HAP-1 (cell line): ENCODE results near the gene ELOB.

Source experiments
- DNase-seq, 2 experiments: peaks; one replicate each; pipeline ENCODE4 v3.0.0-alpha.2; 2016 to 2020; ENCODE audit warnings: low spot score in 2 of 2
- H3K27me3 ChIP-seq: fragments of 250-450 bp; sonication (Bioruptor Pico); 2 replicates; pipeline ENCODE4 v1.5.1; 2020; ENCODE audit warnings: low read depth, mild to moderate bottlenecking, moderate library complexity
- H3K36me3 ChIP-seq: fragments of 250-450 bp; sonication (Bioruptor Pico); replicated peaks from 2 replicates; pipeline ENCODE4 v1.5.1; 2020; ENCODE audit warnings: mild to moderate bottlenecking
- H3K4me1 ChIP-seq: fragments of 250-450 bp; sonication (Bioruptor Pico); 2 replicates; pipeline ENCODE4 v1.5.1; 2020; ENCODE audit warnings: mild to moderate bottlenecking
- H3K4me3 ChIP-seq: fragments of 250-450 bp; sonication (Bioruptor Pico); 2 replicates; pipeline ENCODE4 v1.5.1; 2020; ENCODE audit warnings: mild to moderate bottlenecking, moderate library complexity
- H3K9me3 ChIP-seq: fragments of 250-450 bp; sonication (Bioruptor Pico); 2 replicates; pipeline ENCODE4 v1.5.1; 2020; ENCODE audit warnings: mild to moderate bottlenecking, moderate library complexity
- in situ Hi-C: fragments of 300-500 bp; cut with MboI; formaldehyde crosslinking; loops from 3 replicates; pipeline ENCODE4 v1.14.3; 2020; ENCODE audit warnings: low sequenced_read_pairs, inconsistent platforms, mixed read lengths

The ELOB gene

GRCh38 chr16:2774161-2774891 lies 2.8 kb downstream of the ELOB start:
- Histone ChIP-seq H3K4me3 (no peak overlapping the region), H3K9me3 (no peaks in the 10 kb centered on the region), H3K4me1 (peaks cover 10% of the 10 kb centered on the region), H3K27me3 (no peaks in the 10 kb centered on the region), H3K36me3 (peaks cover 63% of the 10 kb centered on the region)
- in situ Hi-C loops, result no loop called here
- DNase-seq, result no peak

DNA sequence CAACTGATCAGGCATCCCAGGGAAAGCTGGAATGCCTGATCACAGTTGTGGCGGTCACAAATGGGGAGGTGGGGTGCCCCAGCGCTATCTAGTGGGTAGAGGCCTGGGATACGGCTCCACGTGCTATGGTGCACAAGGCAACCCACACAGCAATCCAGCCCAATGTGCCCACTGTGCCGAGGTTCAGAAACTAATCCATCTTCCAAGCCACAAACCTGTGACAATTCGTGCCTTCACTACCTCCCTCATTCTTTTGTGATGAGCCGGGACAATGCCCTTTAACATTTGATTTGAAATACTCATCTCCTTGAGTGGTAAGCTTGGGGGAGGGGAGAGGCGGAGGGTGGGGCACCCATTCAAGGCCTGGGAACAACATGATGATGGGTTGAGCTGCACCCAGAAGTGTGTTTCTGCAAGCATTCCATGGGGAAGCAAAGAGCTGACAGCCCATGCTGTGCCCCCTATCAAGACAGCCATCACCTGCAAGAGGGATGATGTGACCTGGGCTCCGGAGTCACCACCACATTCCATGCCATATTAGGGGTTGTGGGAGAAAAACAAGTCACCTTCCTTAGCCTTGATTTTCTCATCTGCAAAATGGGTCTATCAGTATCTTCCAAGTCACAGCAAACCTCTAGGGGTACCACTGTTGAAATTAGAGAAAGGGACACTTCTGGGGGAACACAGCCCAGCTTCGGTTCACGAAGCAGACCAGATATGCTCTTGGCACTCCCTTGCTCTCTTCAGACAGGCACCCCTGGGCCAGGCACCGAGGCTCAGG lies 3.7 kb downstream of the ELOB start:
- peaks cover 7% of the 10 kb centered on the region for H3K4me1 ChIP-seq
- no peak for DNase-seq
- peaks cover 72% of the 10 kb centered on the region for H3K36me3 ChIP-seq
- no peaks in the 10 kb centered on the region for H3K27me3 ChIP-seq
- no peaks in the 10 kb centered on the region for H3K9me3 ChIP-seq
- H3K4me3 ChIP-seq, result no peak overlapping the region
- in situ Hi-C loops, result no loop called here

DNA sequence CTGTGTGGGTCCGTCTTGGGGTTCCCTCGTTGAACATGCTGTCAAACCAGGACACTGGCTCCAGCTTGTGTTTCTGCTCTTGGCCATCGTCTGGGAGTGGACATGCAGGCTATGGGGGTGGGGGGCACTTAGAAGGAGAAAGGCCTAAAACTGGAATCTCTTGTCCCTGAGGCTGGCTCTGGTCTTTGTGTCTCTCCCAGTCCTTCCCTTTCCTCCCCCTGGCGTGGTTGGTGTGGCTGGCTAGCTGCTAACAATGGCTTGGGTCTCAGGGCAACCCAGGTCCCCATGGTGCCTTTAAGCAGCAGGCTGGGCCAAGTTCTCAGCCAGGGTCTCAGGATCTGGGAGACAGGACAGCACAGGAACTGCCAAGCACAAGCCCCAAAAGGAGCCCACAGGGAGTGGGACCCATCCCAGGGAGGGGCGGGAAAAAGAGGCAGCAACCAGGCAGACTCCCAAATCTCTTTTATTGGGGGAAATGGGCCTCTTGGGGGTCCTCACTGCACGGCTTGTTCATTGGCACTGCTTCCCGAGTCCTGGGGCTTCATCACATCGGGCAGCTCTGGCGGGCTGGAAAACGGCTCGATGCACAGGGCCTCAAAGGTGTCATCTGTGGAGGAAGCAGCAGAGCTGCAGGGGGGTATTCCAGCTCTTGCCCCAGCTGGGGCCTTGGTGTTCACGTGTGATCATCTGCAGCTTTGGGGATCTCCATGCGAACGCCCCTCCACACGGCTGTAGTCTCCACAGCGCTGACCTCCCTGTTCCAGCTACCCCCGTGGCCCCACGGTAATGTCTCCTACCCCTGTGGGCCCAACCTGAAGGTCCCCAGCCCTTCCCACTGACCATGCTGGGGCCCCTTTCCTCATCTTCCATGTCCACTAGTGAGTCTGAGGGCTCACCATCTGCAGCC lies 5.3 kb downstream of the ELOB start:
- Histone ChIP-seq H3K4me3 (no peak overlapping the region), H3K9me3 (no peaks in the 10 kb centered on the region), H3K4me1 (peaks cover 3% of the 10 kb centered on the region; the same call in 1 of the 2 replicates), H3K27me3 (no peaks in the 10 kb centered on the region), H3K36me3 (peaks cover 84% of the 10 kb centered on the region)
- in situ Hi-C loops, result no loop called here
- no peak for DNase-seq

- no peaks in the 10 kb centered on the region for H3K4me1 ChIP-seq
- DNase-seq, result peak in 1 of 2 experiments; percentile 37
- in situ Hi-C loops, result no loop called here
- H3K9me3 ChIP-seq, result no peaks in the 10 kb centered on the region
- no peak overlapping the region for H3K4me3 ChIP-seq
- no peaks in the 10 kb centered on the region for H3K27me3 ChIP-seq
- H3K36me3 ChIP-seq, result peaks cover 97% of the 10 kb centered on the region
Observed at GRCh38 chr16:2770057-2770951, 6.8 kb downstream of the ELOB start.

DNA sequence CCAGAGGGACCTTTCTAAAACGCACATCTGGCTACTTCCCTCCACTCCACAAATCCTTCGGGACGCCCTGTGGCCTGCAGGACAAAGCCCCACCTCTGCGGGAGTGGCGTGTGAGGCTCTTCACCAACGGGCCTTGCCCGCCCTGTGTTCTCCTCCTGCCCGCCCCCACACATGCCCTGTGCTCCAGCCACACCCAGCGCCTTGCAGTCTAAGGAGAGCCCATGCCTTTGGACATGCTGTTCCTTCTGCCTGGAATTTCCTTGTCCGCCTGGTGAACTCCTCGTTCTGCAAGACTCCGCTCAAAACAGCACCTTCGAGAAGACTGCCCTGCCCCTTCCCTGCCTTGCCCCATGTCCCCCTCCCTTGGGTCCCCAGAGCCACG lies 7.4 kb downstream of the ELOB start:
- Histone ChIP-seq H3K36me3 (peaks cover 97% of the 10 kb centered on the region), H3K4me3 (no peak overlapping the region), H3K4me1 (no peaks in the 10 kb centered on the region), H3K27me3 (no peaks in the 10 kb centered on the region), H3K9me3 (no peaks in the 10 kb centered on the region)
- no peak for DNase-seq
- in situ Hi-C loops, result no loop called here

GRCh38 chr16:2769100-2769529 lies 8.0 kb downstream of the ELOB start:
- Histone ChIP-seq H3K9me3 (no peaks in the 10 kb centered on the region), H3K27me3 (no peaks in the 10 kb centered on the region), H3K4me1 (no peaks in the 10 kb centered on the region), H3K4me3 (no peak overlapping the region), H3K36me3 (peaks cover 97% of the 10 kb centered on the region)
- in situ Hi-C loops, result no loop called here
- no peak for DNase-seq

DNA sequence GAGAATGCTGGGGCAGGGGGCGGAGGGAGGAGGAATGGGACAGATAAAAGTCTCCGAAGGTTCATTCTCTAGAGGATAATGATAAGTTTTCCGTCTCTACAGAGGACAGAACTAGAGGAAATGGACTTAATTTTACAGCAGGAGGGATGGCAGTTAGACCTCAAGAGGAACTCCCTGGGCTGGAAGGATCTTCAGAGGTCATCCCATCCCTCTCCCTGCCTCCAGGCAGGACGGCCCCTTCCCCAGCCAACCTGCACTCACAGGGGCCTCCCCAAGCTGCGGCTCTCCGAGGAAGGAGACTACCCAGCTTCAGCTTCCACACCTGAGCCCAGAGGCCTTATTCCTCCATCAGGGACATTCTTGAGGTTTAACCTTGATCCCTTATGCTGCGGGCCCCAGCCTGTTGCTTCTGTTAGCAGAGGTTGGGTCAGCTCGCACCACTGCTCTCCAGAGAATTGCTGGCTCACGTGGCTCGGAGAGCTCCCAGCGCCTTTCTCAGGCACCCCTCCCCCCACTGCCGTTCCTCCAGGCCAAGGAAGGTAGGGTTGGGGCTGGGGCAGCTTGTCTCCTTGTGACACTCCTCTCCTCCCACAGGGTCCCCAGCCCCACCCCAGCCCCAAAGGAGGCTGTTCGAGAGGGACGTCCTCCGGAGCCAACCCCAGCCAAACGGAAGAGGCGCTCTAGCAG lies 8.5 kb downstream of the ELOB start:
- no peak for DNase-seq
- H3K9me3 ChIP-seq, result no peaks in the 10 kb centered on the region
- H3K27me3 ChIP-seq, result no peaks in the 10 kb centered on the region
- H3K4me1 ChIP-seq, result no peaks in the 10 kb centered on the region
- no peak overlapping the region for H3K4me3 ChIP-seq
- in situ Hi-C loops, result no loop called here
- peaks cover 97% of the 10 kb centered on the region for H3K36me3 ChIP-seq

GRCh38 chr16:2767891-2768290 lies 9.2 kb downstream of the ELOB start:
- H3K9me3 ChIP-seq, result no peaks in the 10 kb centered on the region
- H3K27me3 ChIP-seq, result no peaks in the 10 kb centered on the region
- in situ Hi-C loops, result no loop called here
- no peak overlapping the region for H3K4me3 ChIP-seq
- DNase-seq, result no peak
- H3K36me3 ChIP-seq, result peaks cover 97% of the 10 kb centered on the region
- H3K4me1 ChIP-seq, result no peaks in the 10 kb centered on the region

DNA sequence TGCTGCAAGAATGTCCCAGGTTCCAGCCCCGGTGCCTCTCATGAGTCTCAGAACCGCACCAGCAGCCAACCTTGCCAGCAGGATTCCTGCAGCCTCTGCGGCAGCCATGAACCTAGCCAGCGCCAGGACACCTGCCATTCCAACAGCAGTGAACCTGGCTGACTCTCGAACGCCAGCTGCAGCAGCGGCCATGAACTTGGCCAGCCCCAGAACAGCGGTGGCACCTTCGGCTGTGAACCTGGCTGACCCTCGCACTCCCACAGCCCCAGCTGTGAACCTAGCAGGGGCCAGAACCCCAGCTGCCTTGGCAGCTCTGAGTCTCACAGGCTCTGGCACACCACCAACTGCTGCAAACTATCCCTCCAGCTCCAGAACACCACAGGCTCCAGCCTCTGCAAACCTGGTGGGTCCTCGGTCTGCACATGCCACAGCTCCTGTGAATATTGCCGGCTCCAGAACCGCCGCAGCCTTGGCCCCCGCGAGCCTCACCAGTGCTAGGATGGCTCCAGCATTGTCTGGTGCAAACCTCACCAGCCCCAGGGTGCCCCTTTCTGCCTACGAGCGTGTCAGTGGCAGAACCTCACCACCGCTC lies 9.8 kb downstream of the ELOB start:
- in situ Hi-C loops, result no loop called here
- H3K4me1 ChIP-seq, result no peaks in the 10 kb centered on the region
- no peak for DNase-seq
- H3K27me3 ChIP-seq, result no peaks in the 10 kb centered on the region
- H3K4me3 ChIP-seq, result no peak overlapping the region
- H3K36me3 ChIP-seq, result peaks cover 99% of the 10 kb centered on the region
- no peaks in the 10 kb centered on the region for H3K9me3 ChIP-seq

DNA sequence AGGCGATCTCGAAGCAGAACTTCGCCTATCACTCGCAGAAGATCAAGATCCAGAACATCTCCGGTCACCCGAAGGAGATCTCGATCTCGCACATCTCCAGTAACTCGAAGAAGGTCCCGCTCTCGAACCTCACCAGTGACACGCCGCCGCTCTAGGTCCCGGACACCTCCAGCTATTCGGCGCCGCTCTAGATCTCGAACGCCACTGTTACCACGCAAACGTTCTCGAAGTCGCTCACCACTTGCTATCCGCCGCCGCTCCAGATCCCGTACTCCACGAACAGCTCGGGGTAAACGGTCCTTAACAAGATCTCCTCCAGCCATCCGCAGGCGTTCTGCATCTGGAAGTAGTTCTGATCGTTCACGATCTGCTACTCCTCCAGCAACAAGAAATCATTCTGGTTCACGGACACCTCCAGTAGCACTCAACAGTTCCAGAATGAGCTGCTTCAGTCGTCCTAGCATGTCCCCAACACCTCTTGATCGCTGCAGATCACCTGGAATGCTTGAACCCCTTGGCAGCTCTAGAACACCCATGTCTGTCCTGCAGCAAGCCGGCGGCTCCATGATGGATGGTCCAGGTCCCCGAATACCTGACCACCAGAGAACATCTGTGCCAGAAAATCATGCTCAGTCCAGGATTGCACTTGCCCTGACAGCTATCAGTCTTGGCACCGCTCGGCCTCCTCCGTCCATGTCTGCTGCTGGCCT lies 10.5 kb downstream of the ELOB start:
- DNase-seq, result no peak
- H3K4me3 ChIP-seq, result no peak overlapping the region
- no peaks in the 10 kb centered on the region for H3K9me3 ChIP-seq
- in situ Hi-C loops, result no loop called here
- peaks cover 99% of the 10 kb centered on the region for H3K36me3 ChIP-seq
- no peaks in the 10 kb centered on the region for H3K27me3 ChIP-seq
- no peaks in the 10 kb centered on the region for H3K4me1 ChIP-seq

DNA sequence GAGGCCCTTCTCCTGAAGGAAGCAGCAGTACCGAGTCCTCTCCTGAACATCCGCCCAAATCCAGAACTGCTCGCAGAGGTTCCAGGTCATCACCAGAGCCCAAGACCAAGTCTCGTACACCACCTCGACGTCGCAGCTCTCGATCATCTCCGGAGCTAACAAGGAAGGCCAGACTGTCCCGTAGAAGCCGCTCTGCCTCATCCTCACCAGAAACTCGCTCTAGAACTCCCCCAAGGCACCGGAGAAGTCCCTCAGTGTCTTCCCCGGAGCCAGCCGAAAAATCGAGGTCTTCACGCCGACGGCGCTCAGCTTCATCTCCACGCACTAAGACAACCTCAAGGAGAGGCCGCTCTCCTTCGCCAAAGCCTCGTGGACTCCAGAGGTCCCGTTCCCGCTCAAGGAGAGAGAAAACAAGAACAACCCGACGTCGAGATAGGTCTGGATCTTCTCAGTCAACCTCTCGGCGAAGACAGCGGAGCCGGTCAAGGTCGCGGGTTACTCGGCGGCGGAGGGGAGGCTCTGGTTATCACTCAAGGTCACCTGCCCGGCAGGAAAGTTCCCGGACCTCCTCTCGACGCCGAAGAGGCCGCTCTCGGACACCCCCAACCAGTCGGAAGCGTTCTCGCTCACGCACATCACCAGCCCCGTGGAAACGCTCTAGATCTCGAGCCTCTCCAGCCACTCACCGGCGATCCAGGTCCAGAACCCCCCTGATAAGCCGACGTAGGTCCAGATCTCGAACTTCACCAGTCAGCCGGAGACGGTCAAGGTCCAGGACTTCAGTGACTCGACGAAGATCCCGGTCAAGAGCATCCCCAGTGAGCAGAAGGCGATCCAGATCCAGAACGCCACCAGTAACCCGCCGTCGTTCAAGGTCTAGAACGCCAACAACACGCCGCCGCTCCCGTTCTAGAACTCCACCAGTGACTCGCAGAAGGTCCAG lies 11.3 kb downstream of the ELOB start:
- Histone ChIP-seq H3K36me3 (peaks cover 100% of the 10 kb centered on the region), H3K9me3 (no peaks in the 10 kb centered on the region), H3K4me3 (no peak overlapping the region), H3K27me3 (no peaks in the 10 kb centered on the region), H3K4me1 (no peaks in the 10 kb centered on the region)
- no peak for DNase-seq
- in situ Hi-C loops, result no loop called here
